Measurements from ENCODE around the gene ZNF787.

Gene ZNF787

GRCh38 chr19:56103027-56103614 is 18.0 kb downstream of the ZNF787 start:
- TF ChIP-seq REST (IDR thresholded peaks at IDR 0.05; ENCODE audit: insufficient replicate concordance, low read depth) (no peak), CTCF (IDR thresholded peaks at IDR 0.05; ENCODE audit: insufficient read depth, low read length) (no peak), GABPA (IDR thresholded peaks at IDR 0.05; ENCODE audit: low read depth) (no peak), POLR2AphosphoS5 (IDR thresholded peaks at IDR 0.05; ENCODE audit: low read depth) (no peak), SPI1 (IDR thresholded peaks at IDR 0.05; ENCODE audit: borderline replicate concordance, low read depth) (no peak)
- H3K4me3 ChIP-seq (replicated peaks; ENCODE audit: insufficient read depth, low read length), result no peak overlapping the region
- no peak overlapping the region for H3K27ac ChIP-seq (replicated peaks)
- no peaks in the 10 kb centered on the region for H3K27me3 ChIP-seq (ENCODE audit: insufficient read depth, poor library complexity, severe bottlenecking)
- DNase-seq (ENCODE audit: low read depth in 1 of 2, low spot score in 1 of 2), result no peak

DNA sequence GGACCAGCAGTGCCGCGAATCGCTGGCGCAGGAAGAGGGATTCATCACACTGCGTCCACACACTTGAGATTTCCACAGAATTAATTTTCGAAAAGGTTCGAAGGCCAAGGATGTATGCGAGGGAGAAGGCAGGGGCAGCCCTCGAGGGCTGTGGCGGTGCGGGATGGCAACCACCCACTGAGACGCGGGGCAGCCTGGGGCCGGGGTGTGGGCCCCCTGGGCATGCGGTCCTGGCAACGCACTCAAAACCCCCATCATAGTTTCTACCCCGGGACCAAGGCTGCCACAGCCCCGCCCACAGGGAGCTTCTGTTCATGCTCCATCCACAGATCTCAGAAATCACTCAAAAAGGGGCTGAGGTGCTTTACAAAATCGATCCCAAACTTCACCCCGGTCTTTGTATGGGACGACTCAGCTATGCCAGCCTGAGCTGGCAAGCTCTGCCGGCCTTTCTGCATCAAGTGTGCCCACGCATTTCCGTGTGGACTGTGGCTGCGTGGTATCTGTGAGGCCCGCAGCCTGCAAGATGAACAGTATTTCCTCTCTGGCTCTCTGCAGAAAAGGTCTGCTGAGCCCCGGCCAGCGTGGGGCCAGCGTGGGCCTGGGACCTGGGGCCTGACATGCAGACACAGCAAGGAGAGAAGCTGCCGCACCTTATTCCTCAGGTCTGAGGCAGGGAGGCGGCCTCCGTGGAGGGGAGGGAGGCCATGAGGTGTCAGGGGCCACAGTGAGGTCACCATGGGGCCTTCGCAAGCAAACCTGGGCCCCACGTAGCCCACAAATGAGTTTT is 19.2 kb downstream of the ZNF787 start:
- Histone ChIP-seq H3K27ac (replicated peaks) (no peak overlapping the region), H3K4me3 (replicated peaks; ENCODE audit: insufficient read depth, low read length) (no peak overlapping the region), H3K27me3 (ENCODE audit: insufficient read depth, poor library complexity, severe bottlenecking) (no peaks in the 10 kb centered on the region)
- no peak for DNase-seq (ENCODE audit: low read depth in 1 of 2, low spot score in 1 of 2)
- TF ChIP-seq GABPA (IDR thresholded peaks at IDR 0.05; ENCODE audit: low read depth) (no peak), REST (IDR thresholded peaks at IDR 0.05; ENCODE audit: insufficient replicate concordance, low read depth) (no peak), CTCF (IDR thresholded peaks at IDR 0.05; ENCODE audit: insufficient read depth, low read length) (no peak), POLR2AphosphoS5 (IDR thresholded peaks at IDR 0.05; ENCODE audit: low read depth) (no peak), SPI1 (IDR thresholded peaks at IDR 0.05; ENCODE audit: borderline replicate concordance, low read depth) (no peak)

DNA sequence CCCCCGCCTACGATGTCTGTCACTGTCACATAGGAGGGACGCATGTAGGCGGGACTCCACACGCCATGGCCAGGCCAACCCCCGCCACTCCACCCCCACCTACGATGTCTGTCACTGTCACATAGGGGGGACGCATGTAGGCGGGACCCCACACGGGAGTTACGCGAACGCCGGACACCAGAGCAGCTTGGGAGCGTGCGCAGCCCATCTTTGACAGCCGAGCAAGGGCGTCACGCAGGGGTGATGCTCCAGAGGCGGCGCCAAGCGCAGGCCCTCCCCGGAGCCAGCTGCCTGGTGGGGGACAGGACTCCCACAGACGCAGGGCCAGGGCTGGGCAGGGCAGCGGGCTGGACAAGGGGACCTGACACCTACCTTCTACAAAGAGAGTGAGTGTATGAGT is 20.0 kb downstream of the ZNF787 start:
- TF ChIP-seq POLR2AphosphoS5 (IDR thresholded peaks at IDR 0.05; ENCODE audit: low read depth), result no peak
- no peak for TF ChIP-seq GABPA (IDR thresholded peaks at IDR 0.05; ENCODE audit: low read depth)
- TF ChIP-seq REST (IDR thresholded peaks at IDR 0.05; ENCODE audit: insufficient replicate concordance, low read depth), result no peak
- no peak for TF ChIP-seq CTCF (IDR thresholded peaks at IDR 0.05; ENCODE audit: insufficient read depth, low read length)
- no peak for TF ChIP-seq SPI1 (IDR thresholded peaks at IDR 0.05; ENCODE audit: borderline replicate concordance, low read depth)
- Histone ChIP-seq H3K4me3 (replicated peaks; ENCODE audit: insufficient read depth, low read length) (no peak overlapping the region), H3K27me3 (ENCODE audit: insufficient read depth, poor library complexity, severe bottlenecking) (no peaks in the 10 kb centered on the region), H3K27ac (replicated peaks) (no peak overlapping the region)
- no peak for DNase-seq (ENCODE audit: low read depth in 1 of 2, low spot score in 1 of 2)
